Fibroblast of pulmonary artery (primary cell): ENCODE results near the gene PLOD2.

ENCODE experiments used
- DNase-seq: peaks from one replicate; pipeline ENCODE4 v3.0.0-alpha.2; 2010; ENCODE audit warnings: low read depth
- H3K4me3 ChIP-seq: replicated peaks from 2 replicates; pipeline ENCODE4 v1.5.1; 2011; ENCODE audit warnings: low read depth, mild to moderate bottlenecking, control low read depth, low read length, moderate library complexity
- CTCF ChIP-seq: IDR thresholded peaks from 2 replicates; pipeline ENCODE4 v1.5.1; 2011; ENCODE audit warnings: mild to moderate bottlenecking, control low read depth, low read length, inconsistent platforms; ENCODE audit errors: missing control alignments

Gene PLOD2

GRCh38 chr3:146037697-146038096 is 123.3 kb downstream of the PLOD2 start:
- H3K4me3 ChIP-seq = no peak overlapping the region
- DNase-seq = peak; percentile 49
- no peak for TF ChIP-seq CTCF

GRCh38 chr3:146036281-146036680 is 124.7 kb downstream of the PLOD2 start:
- no peak for TF ChIP-seq CTCF
- no peak for DNase-seq
- no peak overlapping the region for H3K4me3 ChIP-seq

GRCh38 chr3:146035366-146035765 is 125.6 kb downstream of the PLOD2 start:
- no peak for TF ChIP-seq CTCF
- peak; percentile 71 for DNase-seq
- no peak overlapping the region for H3K4me3 ChIP-seq

- no peak for DNase-seq
- no peak overlapping the region for H3K4me3 ChIP-seq
- TF ChIP-seq CTCF = no peak
Measured at GRCh38 chr3:146033950-146034349, 127.0 kb downstream of the PLOD2 start.

- DNase-seq = no peak
- no peak for TF ChIP-seq CTCF
- H3K4me3 ChIP-seq = no peak overlapping the region
Measured at GRCh38 chr3:146026547-146026946, 134.4 kb downstream of the PLOD2 start.

- H3K4me3 ChIP-seq = no peak overlapping the region
- no peak for TF ChIP-seq CTCF
- DNase-seq = peak; percentile 19
Measured at GRCh38 chr3:146024260-146024659, 136.7 kb downstream of the PLOD2 start.

GRCh38 chr3:146020969-146021368 is 140.0 kb downstream of the PLOD2 start:
- no peak for DNase-seq
- TF ChIP-seq CTCF = no peak
- H3K4me3 ChIP-seq = no peak overlapping the region
